HG02884 (cell line): ENCODE results near the gene PADI1.

ENCODE experiments used
- ATAC-seq: cut with Tn5 transposase; IDR thresholded peaks from one replicate; pipeline ENCODE4 v1.9.1; 2021; ENCODE audit warnings: mild to moderate bottlenecking, moderate library complexity; ENCODE audit not compliant: unreplicated experiment

The PADI1 gene

DNA sequence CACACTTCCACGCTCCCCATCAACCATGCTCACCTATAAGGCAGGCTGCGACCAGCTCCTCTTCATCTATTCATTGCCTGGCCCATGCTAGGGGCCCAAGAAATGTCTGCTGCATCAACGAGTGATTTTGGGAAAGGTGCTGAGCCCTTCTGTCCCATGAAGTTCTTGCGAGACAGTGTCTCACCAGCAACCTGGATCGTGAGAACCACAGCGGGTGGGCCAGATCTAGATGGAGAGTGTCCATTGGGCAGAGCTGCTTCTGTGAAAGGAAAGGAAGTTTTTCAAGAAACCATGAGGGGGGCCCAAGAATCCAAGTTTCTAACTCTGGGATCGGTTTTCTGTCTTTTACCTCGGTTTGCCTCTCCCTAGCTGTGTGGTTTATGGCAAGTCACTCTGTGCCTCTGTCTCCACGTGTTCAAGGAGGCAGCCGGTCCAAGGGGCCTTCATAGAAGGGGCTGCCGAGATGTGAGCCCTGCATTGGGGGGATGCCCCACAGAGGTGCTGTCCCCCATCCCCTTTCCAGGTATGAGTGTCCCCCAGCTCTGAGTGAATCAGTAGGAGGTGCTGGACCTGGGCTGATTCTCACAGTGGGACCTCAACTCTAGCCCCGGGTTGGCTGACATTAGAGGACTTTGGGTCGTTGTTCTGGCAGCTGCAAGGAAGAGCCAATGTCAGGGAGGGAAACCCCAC, 8.3 kb upstream of the PADI1 start:
- no peak for ATAC-seq

DNA sequence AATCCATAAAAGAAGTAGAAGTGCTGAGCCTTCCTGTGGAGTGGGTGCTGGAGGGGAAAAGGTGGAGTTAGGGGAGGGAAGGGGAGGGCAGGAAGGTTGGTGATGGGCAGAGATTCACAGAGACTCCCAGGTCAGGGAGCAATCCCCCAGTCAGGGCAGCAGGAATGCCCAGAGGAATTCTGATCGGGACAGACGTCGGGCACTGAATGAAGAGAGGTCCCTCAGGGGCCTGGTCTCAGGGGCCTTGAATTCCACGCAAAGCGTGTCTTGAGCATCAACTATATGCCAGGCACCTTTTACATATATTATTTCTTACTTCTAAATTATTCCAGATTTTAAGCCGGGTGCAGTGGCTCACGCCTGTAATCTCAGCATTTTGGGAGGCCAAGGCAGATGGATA, 7.2 kb upstream of the PADI1 start:
- no peak for ATAC-seq

DNA sequence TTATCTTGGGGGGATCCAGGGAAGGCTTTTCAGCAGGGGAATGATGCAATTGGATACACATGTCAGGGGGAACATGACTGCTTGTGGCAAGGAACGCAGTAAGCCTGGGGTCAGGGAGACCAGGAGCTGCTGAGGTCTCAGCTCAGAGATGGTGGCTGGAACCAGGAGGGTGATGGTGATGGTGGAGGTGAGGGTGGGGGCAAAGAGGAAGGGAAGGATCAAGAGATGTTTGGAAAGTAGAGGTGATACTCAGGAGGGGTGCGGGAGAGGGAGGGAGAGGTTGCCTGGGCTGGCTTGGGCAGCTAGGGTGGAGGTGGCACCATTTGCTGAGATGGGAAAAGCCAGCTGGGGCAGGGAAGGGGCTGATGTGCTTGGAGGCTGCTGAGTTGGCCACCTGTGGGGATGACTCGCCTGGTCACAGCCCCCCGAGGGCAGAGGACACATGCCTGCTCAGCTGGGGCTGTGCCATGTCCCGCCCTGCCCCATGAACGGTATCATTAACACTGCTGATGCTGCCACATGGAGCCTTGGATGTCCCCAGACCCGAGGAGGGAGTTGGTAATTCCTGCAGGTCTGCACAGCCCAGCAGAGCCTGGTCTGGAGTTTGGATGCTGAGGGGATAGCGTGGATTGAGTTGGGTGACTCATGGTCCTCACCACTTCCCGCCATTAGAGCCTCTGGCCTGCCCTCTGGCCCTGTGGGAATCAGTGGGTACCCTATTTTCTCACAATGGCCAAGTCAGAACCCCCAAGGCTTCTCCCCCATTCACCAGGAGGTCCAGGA, 6.3 kb upstream of the PADI1 start:
- ATAC-seq, result no peak

DNA sequence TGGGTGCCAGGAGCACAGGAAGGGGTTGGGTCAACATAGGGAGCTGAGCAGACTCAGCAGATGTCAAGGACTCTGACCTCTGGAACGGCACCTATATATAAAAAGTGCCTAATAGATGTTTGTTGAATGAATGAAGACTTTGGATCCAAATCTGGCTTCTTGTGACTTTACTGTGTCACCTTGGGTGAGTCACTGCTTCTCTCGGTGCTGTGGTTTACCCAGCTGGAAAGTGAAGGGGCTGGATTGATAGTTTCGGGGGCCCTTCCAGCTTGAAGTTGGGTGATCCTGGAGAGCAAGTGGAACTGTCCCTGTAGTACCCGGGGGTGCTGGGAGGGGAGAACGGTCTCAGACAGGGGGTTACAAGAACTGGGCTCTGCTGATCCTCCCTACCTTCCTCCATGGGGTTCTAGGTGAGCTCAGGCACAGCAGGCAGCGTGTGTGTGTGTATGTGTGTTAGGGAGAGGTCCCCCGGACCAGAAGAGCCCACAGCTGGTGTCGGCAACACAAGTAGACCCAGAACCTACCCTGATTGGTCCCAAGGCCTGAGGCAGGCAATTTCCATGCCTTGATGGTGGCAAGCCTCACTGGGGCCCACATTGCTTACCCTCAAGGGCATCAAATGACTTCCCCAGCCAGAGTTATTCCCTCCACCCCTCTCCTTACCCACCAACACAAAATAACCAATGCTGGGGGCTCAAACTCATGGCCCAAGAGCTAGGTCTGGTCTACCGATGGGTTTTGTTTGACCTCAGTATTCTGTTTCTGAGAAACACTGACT, 5.5 kb upstream of the PADI1 start:
- no peak for ATAC-seq

DNA sequence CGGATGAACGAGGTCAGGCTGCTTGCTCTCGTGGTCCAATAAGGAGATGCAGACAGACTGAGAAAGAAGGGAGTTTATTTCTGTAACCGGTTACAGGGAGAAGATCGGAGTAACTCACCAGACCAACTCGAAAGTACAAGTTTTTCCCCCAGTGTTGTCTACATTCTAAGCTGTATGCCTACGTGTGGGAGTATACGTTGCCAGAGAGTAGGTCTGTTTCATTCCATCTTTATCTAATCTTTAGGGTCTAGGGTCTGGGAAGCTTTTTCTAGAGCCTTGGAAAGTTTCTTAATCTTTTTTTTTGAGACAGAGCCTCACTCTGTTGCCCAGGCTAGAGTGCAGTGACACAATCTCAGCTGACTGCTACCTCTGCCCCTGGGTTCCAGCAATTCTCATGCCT, 4.7 kb upstream of the PADI1 start:
- no peak for ATAC-seq

DNA sequence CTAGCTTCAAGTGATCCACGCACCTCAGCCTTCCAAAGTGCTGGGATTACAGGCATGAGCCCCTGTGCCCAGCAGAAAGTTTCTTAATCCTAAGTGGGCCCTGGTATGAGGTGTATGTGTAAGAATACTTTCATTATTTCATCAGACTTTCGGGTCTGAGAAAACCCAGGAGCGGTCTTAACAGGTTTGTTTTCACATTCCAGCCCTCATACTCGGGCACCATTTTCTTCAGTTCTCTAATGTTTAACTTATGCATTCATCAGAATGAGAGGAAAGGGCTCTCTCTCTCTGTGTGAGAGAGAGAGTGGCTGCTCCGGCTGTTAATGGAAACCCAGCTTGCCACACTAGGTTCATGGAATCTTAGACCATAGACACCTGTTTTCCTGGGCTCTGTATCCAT, 4.2 kb upstream of the PADI1 start:
- no peak for ATAC-seq

DNA sequence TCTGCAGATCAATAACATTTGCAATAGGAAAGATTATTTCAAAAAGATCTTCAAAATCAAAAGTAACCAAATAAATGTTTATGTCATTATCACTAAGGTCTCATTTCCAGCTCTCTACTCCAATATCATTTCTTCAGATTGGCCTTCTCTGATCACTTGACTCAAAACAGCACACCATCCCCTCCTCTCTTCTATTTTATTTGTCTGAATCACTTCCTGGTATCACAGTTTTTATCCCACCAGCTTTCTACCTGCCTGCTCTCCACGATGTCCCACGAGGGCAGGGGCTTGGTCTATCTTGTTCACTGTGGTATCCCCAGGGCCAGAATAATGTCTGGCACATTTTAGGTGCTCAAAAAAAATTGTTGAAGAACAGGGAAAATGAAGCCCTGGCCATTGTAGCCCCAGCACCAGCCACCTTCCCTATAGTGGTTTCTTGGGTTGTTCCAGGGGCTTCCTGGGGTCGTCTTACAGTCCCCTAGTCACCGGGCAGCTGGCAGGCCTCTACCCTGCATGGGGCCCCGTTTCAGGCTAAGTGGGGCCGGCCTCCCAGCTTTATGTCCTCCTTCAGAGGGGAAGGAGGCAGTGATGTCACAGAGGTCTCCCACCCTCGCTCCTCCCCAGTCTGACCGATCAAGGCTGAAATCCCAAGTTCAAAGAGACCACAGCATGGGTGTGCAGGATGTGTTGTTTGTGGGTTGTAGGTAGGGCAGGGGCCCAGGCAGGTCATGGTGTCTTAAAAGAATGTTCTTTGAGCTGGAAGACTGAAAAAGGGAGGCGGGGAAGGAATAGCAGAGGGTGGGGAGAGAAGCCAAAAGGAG, 3.5 kb upstream of the PADI1 start:
- ATAC-seq, result no peak

DNA sequence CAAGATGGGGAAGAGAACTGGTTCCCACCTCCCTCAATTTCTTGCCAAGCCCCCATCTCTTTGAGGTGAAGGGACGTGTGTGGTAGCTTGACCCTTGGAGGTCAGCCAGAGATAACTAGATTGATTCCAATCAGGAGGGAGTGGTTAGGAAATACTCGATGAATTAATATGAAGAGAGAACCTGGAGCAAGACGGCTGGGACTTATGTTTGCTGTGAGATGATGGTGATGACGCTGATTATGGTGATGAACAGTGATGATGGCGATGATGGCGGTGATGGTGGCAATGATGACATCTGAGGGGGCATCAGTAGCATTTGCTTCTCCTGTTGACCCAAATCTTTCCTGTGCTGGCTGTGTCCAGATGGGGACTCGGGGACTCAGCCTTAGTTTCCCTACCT, 724 bp downstream of the PADI1 start:
- no peak for ATAC-seq

DNA sequence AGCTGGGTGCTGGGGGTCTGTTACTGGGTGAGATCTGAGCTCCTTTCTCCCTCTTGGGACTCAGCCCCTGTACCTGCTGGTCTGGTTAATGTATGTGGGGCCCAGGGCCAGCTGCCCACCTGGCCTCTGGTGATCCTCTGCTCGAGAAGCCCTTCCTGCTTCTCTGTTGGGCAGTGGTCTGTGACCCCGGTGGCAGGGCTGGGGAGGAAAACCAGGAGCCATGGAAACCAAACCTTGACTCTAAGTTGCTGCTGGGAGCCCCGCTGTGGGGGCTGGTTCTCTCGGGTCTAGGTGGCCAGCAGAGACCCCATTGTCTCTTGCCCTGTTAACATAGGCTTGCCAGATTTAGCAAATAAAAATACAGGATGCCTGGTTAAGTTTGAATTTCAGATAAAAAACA, 1.3 kb downstream of the PADI1 start:
- ATAC-seq, result no peak

DNA sequence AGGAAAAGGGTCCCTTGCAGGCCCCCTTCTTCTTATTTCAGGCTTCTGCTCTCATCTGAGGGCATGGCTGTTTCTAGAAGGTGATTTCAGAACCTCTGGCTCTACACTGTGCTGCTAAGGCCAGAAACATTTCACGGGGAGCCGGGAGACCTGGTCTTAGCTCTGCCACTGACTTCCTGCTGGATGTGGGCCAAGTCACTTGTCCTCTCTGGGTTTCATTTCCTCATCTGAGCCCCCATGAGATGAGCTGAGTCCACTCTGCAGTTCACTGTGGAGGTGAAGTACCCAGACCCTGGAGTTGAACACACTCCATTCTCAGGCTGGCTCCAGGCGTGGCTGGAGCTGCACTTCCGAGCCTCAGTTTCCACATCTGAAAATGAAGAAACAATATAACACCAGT, 2.1 kb downstream of the PADI1 start:
- ATAC-seq, result peak; percentile 55

DNA sequence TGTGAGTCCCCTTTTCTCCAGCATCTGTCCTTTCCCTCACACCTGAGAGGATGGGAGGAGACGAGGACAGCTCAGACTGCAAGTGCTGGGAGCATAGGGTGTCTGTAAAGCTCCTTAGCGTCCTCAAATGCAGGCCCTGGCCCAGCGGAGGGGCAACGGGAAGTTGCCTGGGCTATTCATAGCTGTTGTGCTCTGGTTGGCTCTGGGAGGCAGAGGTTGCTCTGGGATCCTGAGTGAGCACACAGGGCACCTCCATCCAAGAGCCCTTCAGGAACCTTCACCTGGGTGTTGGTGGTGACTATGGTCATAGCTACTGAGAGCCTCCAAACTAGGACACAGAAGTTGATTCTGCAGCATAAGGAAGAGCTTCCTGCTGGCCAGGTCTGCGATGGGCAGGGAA, 2.6 kb downstream of the PADI1 start:
- no peak for ATAC-seq

DNA sequence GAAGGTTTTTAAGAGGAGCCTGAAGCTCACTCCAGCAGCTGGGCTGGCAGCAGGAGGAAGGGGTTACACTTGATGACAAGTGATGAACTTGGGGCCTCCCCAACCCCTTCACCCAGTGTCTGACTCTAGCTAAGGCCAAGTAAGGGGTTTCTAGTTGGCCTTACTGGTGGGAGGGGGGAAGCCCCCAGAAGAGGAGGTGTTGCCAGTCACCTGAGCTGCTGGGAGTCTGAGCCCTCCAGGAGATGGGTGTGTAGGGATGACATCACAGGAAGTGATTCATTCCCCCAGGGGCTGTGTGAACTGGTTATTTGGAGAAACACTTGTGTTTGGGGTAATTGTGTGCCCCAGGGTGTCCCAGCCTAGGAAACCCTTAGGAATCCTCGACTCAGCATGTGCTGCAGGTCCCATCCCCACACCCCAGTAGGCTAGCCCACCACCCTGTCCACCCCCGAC, 3.1 kb downstream of the PADI1 start:
- no peak for ATAC-seq

DNA sequence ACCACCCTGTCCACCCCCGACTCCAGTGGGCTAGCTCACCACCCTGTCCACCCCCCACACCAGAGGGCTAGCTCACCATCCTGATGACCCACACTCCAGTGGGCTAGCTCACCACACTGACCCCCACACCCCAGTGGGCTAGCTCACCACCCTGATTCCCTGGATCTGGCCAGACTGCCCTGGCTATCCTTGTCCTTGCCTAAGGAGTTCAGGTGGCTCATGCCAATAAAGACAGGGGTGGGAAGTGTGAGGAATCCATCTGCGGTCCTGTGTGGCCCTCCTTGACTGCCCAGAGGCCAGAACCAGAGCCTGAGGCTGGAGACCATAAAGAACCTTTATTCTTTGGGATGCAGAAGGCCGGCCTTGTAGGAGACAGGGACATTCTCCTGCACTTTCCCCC, 3.6 kb downstream of the PADI1 start:
- ATAC-seq, result no peak

DNA sequence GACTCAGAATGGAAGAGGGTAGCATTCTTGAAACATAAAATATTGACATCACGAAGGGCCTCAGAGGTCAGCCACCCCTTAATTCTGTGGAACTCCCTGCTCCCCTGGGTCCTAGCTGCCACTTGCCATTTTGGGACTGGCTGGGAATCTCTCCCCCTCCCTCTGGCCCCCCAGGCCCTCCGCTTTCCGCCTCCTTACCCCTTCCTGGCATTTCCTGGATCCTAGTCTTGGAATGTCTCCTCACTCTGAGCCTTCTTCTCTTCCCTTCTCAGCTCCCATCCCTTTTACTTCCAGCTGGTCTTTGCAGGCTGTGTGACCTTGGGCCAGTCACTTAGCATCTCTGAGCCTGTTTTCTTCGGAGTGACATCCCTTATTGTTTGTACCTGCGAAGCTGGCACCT, 4.5 kb downstream of the PADI1 start:
- ATAC-seq, result no peak

DNA sequence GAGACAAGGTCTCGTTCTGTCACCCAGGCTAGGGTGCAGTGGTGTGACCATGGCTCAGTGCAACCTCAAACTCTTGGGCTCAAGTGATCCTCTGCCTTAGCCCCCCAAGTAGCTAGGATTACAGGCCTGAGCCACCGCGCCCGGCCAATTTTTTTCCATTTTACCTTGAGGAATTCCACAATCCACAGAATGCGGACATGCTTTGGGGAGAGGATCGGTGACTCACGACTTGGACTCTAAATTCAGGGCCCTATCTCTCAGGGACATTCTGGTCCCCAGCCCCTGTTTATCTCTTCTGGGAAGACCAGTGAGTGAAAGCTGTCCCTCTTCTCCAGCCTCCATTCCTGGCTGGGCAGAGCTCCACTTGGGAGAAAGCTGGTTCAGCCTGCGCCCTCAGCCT, 5.2 kb downstream of the PADI1 start:
- ATAC-seq, result no peak

DNA sequence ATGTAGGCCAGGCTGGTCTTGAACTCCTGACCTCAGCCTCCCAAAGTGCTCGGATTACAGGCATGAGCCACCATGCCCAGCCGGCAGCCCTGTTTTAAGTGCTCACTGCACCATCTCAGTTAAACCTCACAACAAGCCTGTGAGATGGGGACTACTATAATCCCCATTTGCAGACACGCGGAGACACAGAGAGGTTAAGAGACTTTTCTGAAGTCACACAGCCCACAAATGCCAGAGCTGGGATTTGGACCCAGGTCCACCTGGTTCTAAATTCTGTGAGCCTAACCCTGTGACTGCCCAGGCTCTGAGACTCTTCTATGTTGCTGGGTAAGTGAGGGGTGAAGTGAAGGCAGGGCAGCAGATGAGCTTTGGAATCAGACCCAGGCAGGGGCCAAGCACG, 6.4 kb downstream of the PADI1 start:
- ATAC-seq, result no peak

DNA sequence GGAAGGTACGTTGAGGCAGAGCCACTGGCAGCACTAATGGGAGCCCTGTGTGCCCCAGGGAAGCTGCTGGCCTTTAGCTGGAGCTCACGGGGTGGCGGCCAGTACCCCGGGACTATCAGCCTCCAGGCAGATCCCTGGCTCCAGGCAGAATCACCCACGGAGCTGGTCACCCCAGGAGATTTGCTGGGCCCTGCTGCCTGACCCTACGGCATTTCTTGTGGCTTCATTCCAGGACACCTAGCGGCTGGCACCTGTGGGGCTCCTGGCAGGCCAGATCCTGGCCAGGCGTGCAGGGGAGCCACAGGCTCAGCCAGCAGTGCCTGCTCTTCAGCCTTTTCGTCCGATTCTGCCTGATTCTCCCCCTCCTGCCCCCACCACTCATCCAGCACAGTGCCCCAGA, 7.1 kb downstream of the PADI1 start:
- no peak for ATAC-seq

DNA sequence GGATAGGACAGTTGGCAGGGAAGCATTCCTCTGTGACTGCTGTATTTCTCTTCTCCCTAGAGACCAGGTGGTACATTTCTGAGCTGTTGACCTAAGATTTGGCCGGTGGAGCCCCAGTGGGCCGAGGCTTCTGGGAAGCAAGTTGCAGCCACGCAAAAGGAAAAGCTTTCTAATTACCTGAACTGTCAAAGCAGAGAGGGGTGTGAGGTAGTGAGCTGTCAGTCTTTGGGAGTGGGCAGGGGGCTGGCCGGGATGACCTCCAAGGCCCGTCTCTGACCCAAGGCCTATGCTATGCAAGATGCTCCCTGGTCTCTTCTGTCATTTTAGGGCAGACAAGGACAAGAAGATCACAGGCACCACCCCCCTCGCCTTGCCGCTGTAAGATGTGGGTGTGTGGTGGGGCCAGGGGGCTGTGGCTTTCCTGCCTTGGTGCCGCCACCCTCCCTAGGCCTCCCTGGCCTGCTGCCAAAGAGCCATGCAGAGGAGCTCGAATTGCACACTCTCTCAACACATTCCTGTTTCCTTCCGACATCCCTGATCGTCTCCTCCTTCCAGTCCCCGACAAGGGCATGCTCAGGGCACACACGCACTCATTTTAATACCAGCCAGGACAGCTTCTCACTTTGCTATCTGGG, 7.7 kb downstream of the PADI1 start:
- no peak for ATAC-seq

DNA sequence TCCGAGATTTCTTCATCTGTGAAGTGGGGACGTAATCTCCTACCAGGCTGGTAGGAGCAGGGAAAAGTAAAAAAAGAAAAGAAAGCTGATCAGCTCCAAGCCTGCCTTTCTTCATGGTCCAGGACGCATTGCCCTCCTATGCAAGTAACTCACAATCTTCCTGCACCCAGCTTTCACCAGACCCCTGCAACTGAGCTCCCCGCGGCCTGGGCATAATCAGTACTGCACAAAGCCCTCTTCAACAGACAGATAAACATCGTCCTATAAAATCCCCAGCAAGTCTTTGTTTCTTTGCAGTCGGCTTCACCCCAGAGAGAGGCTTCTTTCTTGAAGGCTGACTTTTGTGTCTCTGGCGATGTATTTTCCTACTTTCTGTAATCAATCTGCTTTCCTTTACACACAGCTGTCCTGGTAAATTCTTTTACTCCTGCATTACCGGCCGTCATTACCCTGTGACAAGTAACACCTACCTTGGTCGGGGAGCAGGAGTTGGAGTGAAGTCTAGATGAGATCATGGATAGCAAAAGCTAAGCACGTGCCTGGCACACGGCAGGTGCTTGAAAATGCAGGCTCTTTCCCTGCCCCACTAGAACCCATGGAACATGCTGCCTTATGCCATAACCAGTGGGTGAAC, 8.3 kb downstream of the PADI1 start:
- no peak for ATAC-seq

DNA sequence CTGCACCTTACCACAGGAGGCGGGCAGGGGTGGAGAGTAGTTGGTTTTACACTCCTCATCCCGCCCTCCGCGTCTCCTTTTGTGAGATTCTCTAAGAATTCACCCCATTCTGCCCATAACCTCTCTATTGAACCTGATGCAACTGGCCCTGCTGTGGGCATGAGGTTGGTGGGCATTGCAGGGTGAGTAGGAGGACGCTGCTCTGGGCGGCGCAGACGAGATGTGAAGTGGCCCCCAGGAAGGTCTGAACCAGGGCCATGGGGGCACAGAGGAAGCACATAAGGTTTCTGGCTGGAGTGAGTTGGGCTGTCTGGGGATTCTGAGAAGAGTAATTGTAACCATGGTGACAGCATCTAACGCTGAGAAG, 8.8 kb downstream of the PADI1 start:
- ATAC-seq, result no peak
